ENCODE measurements around the gene CFAP54.

DNA sequence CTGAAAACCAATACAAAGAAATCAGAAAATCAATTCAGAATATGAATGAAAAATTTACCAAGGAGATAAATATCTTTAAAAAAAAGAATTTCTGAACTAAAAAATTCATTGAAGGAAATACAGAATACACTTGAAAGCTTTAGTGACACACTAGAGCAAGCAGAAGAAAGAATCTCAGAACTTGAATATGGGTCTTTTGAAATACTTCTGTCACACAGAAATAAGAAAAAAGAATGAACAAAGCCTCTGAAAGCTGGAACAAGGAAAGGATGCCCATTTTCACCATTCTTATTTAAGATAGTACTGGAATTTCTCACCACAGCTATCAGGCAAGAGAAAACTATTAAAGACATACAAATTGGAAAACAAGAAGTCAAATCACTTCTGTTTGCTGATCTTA lies 314.6 kb downstream of the CFAP54 start:
- no peak for TF ChIP-seq EZH2 (IDR thresholded peaks at IDR 0.05; ENCODE audit: borderline replicate concordance, low read length)
- no peak for TF ChIP-seq CTCF (IDR thresholded peaks at IDR 0.05; ENCODE audit: low read length)

All from OCI-LY1 (cell line).